SK-N-SH (cell line): Measurements from ENCODE around the gene USP22. TPM values are rescaled to one million over a fixed set of nuclear protein-coding genes. Genes with fewer than 3 reads are reported as not detected.
A peak's percentile ranks its signal among the peaks of the same experiment; 100 is the strongest.

ENCODE experiments used
- CTCF ChIA-PET: fragments of 300-600, 350-600 bp; formaldehyde crosslinking; extraction: SDS; loops from one replicate; lab custom pipeline; 2021; lab: Yijun Ruan, JAX
- POLR2A ChIA-PET: fragments of 350-600 bp; sonication (Branson Sonifier 250); formaldehyde crosslinking; extraction: SDS; loops from one replicate; lab custom pipeline; 2020; ENCODE audit warnings: antibody characterized with exemption, inconsistent platforms; lab: Yijun Ruan, JAX
- DNase-seq: peaks from one replicate; pipeline ENCODE4 v3.0.0; 2012
- H2AFZ ChIP-seq: fragments of 200-600 bp; sonication (generic); 2 replicates; pipeline ENCODE4 v1.8.1; 2016; ENCODE audit warnings: antibody characterized with exemption, mild to moderate bottlenecking, low read depth
- H3F3A ChIP-seq: fragments of 200-600 bp; sonication (generic); replicated peaks from 2 replicates; pipeline ENCODE3; 2016; ENCODE audit warnings: antibody characterized with exemption, mild to moderate bottlenecking; ENCODE audit not compliant: insufficient read depth
- H3K27ac ChIP-seq, 2 experiments: fragments of 200-500 bp in 1 of 2; fragments of 200-600 bp in 1 of 2; sonication (Bioruptor generic) in 1 of 2; sonication (generic), shearing (Covaris generic) in 1 of 2; 2 replicates each; pipeline versions ENCODE4 v1.5.1 to v1.6.1; 2014 to 2016; ENCODE audit warnings: low read depth in 2 of 2, inconsistent platforms in 1 of 2, low read length in 1 of 2, mild to moderate bottlenecking in 1 of 2, mixed read lengths in 1 of 2
- H3K27me3 ChIP-seq: fragments of 200-600 bp; sonication (generic), shearing (Covaris generic); 2 replicates; pipeline ENCODE4 v1.6.1; 2016; ENCODE audit warnings: mixed run types; ENCODE audit not compliant: insufficient read depth
- H3K36me3 ChIP-seq, 2 experiments: fragments of 200-500 bp in 1 of 2; fragments of 200-600 bp in 1 of 2; sonication (Bioruptor generic) in 1 of 2; sonication (generic) in 1 of 2; replicated peaks in 1 of 2; 2 replicates each; pipeline versions ENCODE3 to v1.5.1; 2014 to 2016; ENCODE audit warnings: low read length in 1 of 2, mild to moderate bottlenecking in 1 of 2; ENCODE audit not compliant: insufficient read depth in 2 of 2, control insufficient read depth in 1 of 2
- H3K4me1 ChIP-seq, 2 experiments: fragments of 200-500 bp in 1 of 2; fragments of 200-600 bp in 1 of 2; sonication (Bioruptor generic) in 1 of 2; sonication (generic), shearing (Covaris generic) in 1 of 2; 2 replicates each; pipeline versions ENCODE4 v1.5.1 to v1.6.1; 2014 to 2016; ENCODE audit warnings: low read depth in 1 of 2, low read length in 1 of 2, mixed run types in 1 of 2; ENCODE audit not compliant: insufficient read depth in 2 of 2, control insufficient read depth in 1 of 2
- H3K4me2 ChIP-seq: fragments of 200-600 bp; sonication (generic), shearing (Covaris generic); 2 replicates; pipeline ENCODE4 v1.6.1; 2017; ENCODE audit warnings: mixed run types
- H3K4me3 ChIP-seq, 2 experiments: fragments of 200-500 bp in 1 of 2; fragments of 200-600 bp in 1 of 2; sonication (Bioruptor generic) in 1 of 2; sonication (generic), shearing (Covaris generic) in 1 of 2; 2 replicates each; pipeline versions ENCODE4 v1.5.1 to v1.8.1; 2014 to 2016; ENCODE audit warnings: low read depth in 2 of 2, inconsistent platforms in 1 of 2, low read length in 1 of 2, mild to moderate bottlenecking in 1 of 2, mixed read lengths in 1 of 2, moderate library complexity in 1 of 2
- H3K79me2 ChIP-seq: fragments of 200-600 bp; sonication (generic); 2 replicates; pipeline ENCODE4 v1.8.1; 2017; ENCODE audit warnings: mild to moderate bottlenecking; ENCODE audit not compliant: insufficient read depth
- H3K9ac ChIP-seq: fragments of 200-600 bp; sonication (generic); 2 replicates; pipeline ENCODE4 v1.6.1; 2017; ENCODE audit warnings: mixed run types
- H3K9me2 ChIP-seq: fragments of 200-600 bp; sonication (generic); 2 replicates; pipeline ENCODE4 v1.6.1; 2017; ENCODE audit warnings: mixed run types
- H3K9me3 ChIP-seq: fragments of 200-600 bp; sonication (generic); 2 replicates; pipeline ENCODE4 v1.6.1; 2017; ENCODE audit warnings: mixed run types, mild to moderate bottlenecking, moderate library complexity
- H4K20me1 ChIP-seq: fragments of 200-600 bp; sonication (generic); 2 replicates; pipeline ENCODE4 v1.6.1; 2017; ENCODE audit warnings: mild to moderate bottlenecking, mixed run types; ENCODE audit not compliant: insufficient read depth
- CHD2 ChIP-seq: fragments of 150-350 bp; IDR thresholded peaks from 2 replicates; pipeline ENCODE4 v1.6.1; 2018; ENCODE audit warnings: low read length; ENCODE audit not compliant: partially characterized antibody
- ELF1 ChIP-seq: IDR thresholded peaks from 2 replicates; pipeline ENCODE4 v1.4.0; 2012
- FOSL2 ChIP-seq: IDR thresholded peaks from 2 replicates; pipeline ENCODE4 v1.4.0; 2012; ENCODE audit warnings: low read depth, mild to moderate bottlenecking, moderate library complexity, borderline replicate concordance
- GABPA ChIP-seq: IDR thresholded peaks from 2 replicates; pipeline ENCODE4 v1.4.0; 2012; ENCODE audit warnings: low read depth, mild to moderate bottlenecking
- GATA2 ChIP-seq: sonication (generic); formaldehyde crosslinking; IDR thresholded peaks from 2 replicates; pipeline ENCODE4 v1.5.0; 2020; ENCODE audit warnings: mild to moderate bottlenecking, missing genetic modification reagents
- IRF3 ChIP-seq: fragments of 150-350 bp; IDR thresholded peaks from 2 replicates; pipeline ENCODE4 v1.6.1; 2016; ENCODE audit warnings: mild to moderate bottlenecking, low read depth, low read length
- JUND ChIP-seq: IDR thresholded peaks from 2 replicates; pipeline ENCODE4 v1.4.0; 2012
- MEF2A ChIP-seq: IDR thresholded peaks from 2 replicates; pipeline ENCODE4 v1.4.0; 2012; ENCODE audit warnings: low read depth, borderline replicate concordance
- NFIC ChIP-seq: IDR thresholded peaks from 2 replicates; pipeline ENCODE4 v1.4.0; 2012; ENCODE audit warnings: borderline replicate concordance
- POLR2AphosphoS5 ChIP-seq: IDR thresholded peaks from 2 replicates; pipeline ENCODE4 v1.6.1; 2012; ENCODE audit warnings: low read depth, low read length
- RAD21 ChIP-seq: IDR thresholded peaks from 2 replicates; pipeline ENCODE4 v1.6.1; 2012; ENCODE audit warnings: mild to moderate bottlenecking, low read length
- RCOR1 ChIP-seq: fragments of 150-350 bp; IDR thresholded peaks from 2 replicates; pipeline ENCODE4 v1.6.1; 2017; ENCODE audit warnings: antibody characterized with exemption, low read length
- REST ChIP-seq: IDR thresholded peaks from 2 replicates; pipeline ENCODE4 v1.6.1; 2012; ENCODE audit warnings: mild to moderate bottlenecking, low read depth, low read length, moderate library complexity
- RFX5 ChIP-seq: IDR thresholded peaks from 2 replicates; pipeline ENCODE4 v1.6.1; 2012; ENCODE audit warnings: mild to moderate bottlenecking, improper control_type of control experiment, low read length
- RXRA ChIP-seq: IDR thresholded peaks from 2 replicates; pipeline ENCODE4 v1.4.0; 2012; ENCODE audit warnings: low read depth, mild to moderate bottlenecking, borderline replicate concordance
- SIN3A ChIP-seq: IDR thresholded peaks from 2 replicates; pipeline ENCODE4 v1.6.1; 2012; ENCODE audit warnings: low read depth, mild to moderate bottlenecking, low read length, moderate library complexity, borderline replicate concordance
- TAF1 ChIP-seq: IDR thresholded peaks from 2 replicates; pipeline ENCODE4 v1.6.1; 2012; ENCODE audit warnings: low read depth, mild to moderate bottlenecking, low read length, moderate library complexity, borderline replicate concordance
- TCF12 ChIP-seq: IDR thresholded peaks from 2 replicates; pipeline ENCODE4 v1.4.0; 2012
- USF1 ChIP-seq: IDR thresholded peaks from 2 replicates; pipeline ENCODE4 v1.4.0; 2012; ENCODE audit warnings: low read depth, borderline replicate concordance
- ZBTB33 ChIP-seq: IDR thresholded peaks from 2 replicates; pipeline ENCODE4 v1.4.0; 2012; ENCODE audit warnings: low read depth, borderline replicate concordance
- WGBS: methylation state at CpG from one replicate; pipeline ENCODE4 v1.1.6; 2017; ENCODE audit warnings: low lambda C conversion rate; 5-methylcytosine and 5-hydroxymethylcytosine counted together
- polyA plus RNA-seq, 3 experiments: library from polyadenylated mRNA; depleted of rRNA; stranded (reverse); fragments of >200 nt; gene quantifications; 2 replicates each; pipeline ENCODE4 v1.2.3, GENCODE V29; 2012

Gene USP22
- polyA plus RNA-seq, 1 of the 3 experiments (the other 2 are of a cell fraction): 142 TPM

- POLR2A ChIA-PET: no interaction called here
- peaks cover 33% of the 10 kb centered on the region for H3F3A ChIP-seq
- H3K9me2 ChIP-seq: no peaks in the 10 kb centered on the region
- H3K9ac ChIP-seq: no peak overlapping the region
- H3K27me3 ChIP-seq: no peaks in the 10 kb centered on the region
- H3K4me1 ChIP-seq: peaks cover 3 to 18% of the 10 kb centered on the region in 2 experiments; a peak in 1 of 4 replicates
- TF ChIP-seq CHD2 (no peak), RCOR1 (no peak), GABPA (no peak), RXRA (no peak), TCF12 (no peak), ELF1 (no peak), RAD21 (no peak), TAF1 (no peak), USF1 (no peak), ZBTB33 (no peak), POLR2AphosphoS5 (no peak), FOSL2 (no peak), RFX5 (no peak)
- H3K9me3 ChIP-seq: no peaks in the 10 kb centered on the region
- H3K27ac ChIP-seq: no peak overlapping the region
- peak; percentile 18 for DNase-seq
- CTCF ChIA-PET: interaction anchor here (0.9 to 1.2 kb wide), 3 partner anchors 11 to 142 kb away, joined by 3 read pairs; no protein-coding TSS in a partner anchor
- no peaks in the 10 kb centered on the region for H3K79me2 ChIP-seq
- H3K4me3 ChIP-seq: no peak overlapping the region
- H4K20me1 ChIP-seq: peaks cover 25% of the 10 kb centered on the region
- H2AFZ ChIP-seq: no peak overlapping the region
- WGBS: 77% methylated on average over 4 of the region's 6 CpGs
- H3K36me3 ChIP-seq: peaks cover 7 to 17% of the 10 kb centered on the region in 2 experiments
- H3K4me2 ChIP-seq: no peak overlapping the region
Observed at GRCh38 chr17:20994779-20995149, 48.0 kb downstream of the USP22 start.

GRCh38 chr17:20993863-20994778 is 48.7 kb downstream of the USP22 start:
- no peak overlapping the region for H3K27ac ChIP-seq
- H3K36me3 ChIP-seq: peaks cover 5 to 10% of the 10 kb centered on the region in 2 experiments
- no peak overlapping the region for H3K4me3 ChIP-seq
- H3K27me3 ChIP-seq: no peaks in the 10 kb centered on the region
- peaks cover 3 to 14% of the 10 kb centered on the region in 2 experiments; a peak in 1 of 4 replicates for H3K4me1 ChIP-seq
- H3F3A ChIP-seq: peaks cover 26% of the 10 kb centered on the region
- no peak overlapping the region for H3K4me2 ChIP-seq
- ChIA-PET CTCF (interaction anchor here (0.6 to 1.5 kb wide), 12 partner anchors 12 to 873 kb away, joined by 3 to 8 read pairs (median 4); no protein-coding TSS in a partner anchor), POLR2A (no interaction called here)
- H3K9me2 ChIP-seq: no peaks in the 10 kb centered on the region
- H3K9me3 ChIP-seq: no peaks in the 10 kb centered on the region
- 82% methylated on average over 11 of the region's 18 CpGs for WGBS
- H3K9ac ChIP-seq: no peak overlapping the region
- peaks cover 19% of the 10 kb centered on the region for H4K20me1 ChIP-seq
- DNase-seq: peak; percentile 10
- no peaks in the 10 kb centered on the region for H3K79me2 ChIP-seq
- H2AFZ ChIP-seq: no peak overlapping the region
- TF ChIP-seq SIN3A (no peak), MEF2A (no peak), NFIC (no peak), GATA2 (CRISPR knock-in tag) (no peak), IRF3 (no peak), RXRA (no peak), REST (no peak), JUND (no peak), TCF12 (no peak)
